Measurements from ENCODE around the gene THEMIS2.

- TF ChIP-seq, protein P1, sequence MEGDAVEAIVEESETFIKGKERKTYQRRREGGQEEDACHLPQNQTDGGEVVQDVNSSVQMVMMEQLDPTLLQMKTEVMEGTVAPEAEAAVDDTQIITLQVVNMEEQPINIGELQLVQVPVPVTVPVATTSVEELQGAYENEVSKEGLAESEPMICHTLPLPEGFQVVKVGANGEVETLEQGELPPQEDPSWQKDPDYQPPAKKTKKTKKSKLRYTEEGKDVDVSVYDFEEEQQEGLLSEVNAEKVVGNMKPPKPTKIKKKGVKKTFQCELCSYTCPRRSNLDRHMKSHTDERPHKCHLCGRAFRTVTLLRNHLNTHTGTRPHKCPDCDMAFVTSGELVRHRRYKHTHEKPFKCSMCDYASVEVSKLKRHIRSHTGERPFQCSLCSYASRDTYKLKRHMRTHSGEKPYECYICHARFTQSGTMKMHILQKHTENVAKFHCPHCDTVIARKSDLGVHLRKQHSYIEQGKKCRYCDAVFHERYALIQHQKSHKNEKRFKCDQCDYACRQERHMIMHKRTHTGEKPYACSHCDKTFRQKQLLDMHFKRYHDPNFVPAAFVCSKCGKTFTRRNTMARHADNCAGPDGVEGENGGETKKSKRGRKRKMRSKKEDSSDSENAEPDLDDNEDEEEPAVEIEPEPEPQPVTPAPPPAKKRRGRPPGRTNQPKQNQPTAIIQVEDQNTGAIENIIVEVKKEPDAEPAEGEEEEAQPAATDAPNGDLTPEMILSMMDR (IDR thresholded peaks at IDR 0.05), result no peak
- no peak for TF ChIP-seq POLR2A (IDR thresholded peaks at IDR 0.05)
These were observed 8.0 kb upstream of the THEMIS2 start for GRCh38 chr1:27864264-27864895.
